ENCODE measurements around the gene GMEB2. TPM values are rescaled to one million over a fixed set of nuclear protein-coding genes. Genes with fewer than 3 reads are reported as not detected.

Gene GMEB2
- total RNA-seq, 6 donors from 2014 or later, result 10.1 to 12.9 (median 12.4) TPM

GRCh38 chr20:63657937-63658748, 31.2 kb upstream of the GMEB2 start, which contains the start of gene RTEL1:
RTEL1 (plus strand) TSS chr20:63658312; CDS start chr20:63659403, 1,091 bp downstream.
- Histone ChIP-seq H3K27ac (peak within 1 kb of the TSS; percentile 84 to 91 (median 90)), H3K36me3 (peaks cover 6 to 30% (median 23%) of the 10 kb centered on the region in 4 donors), H3K9me3 (no peaks in the 10 kb centered on the region), H3K4me3 (peak within 1 kb of the TSS; percentile 74 to 89 (median 82)), H3K4me1 (peaks cover 25 to 34% (median 32%) of the 10 kb centered on the region in 4 donors), H3K27me3 (no peaks in the 10 kb centered on the region)
- TF ChIP-seq EP300 (IDR thresholded peaks at IDR 0.05) (no peak), POLR2AphosphoS5 (IDR thresholded peaks at IDR 0.05) (peak; percentile 56 to 83), POLR2A (IDR thresholded peaks at IDR 0.05) (peak in 3 of 4 donors; percentile 22 to 61 (median 22)), CTCF (IDR thresholded peaks at IDR 0.05) (peak in 4 of 6 experiments; percentile 23 to 65 (median 40))
- DNase-seq (peak; percentile 94 to 98), ATAC-seq (ENCODE audit: low FRiP score in 2 of 2) (peak; percentile 95 to 98)
- WGBS, 2 donors, result 5 to 10% methylated on average over 24 to 60 of the region's 73 CpGs

- WGBS, 2 donors, result 40 to 60% methylated on average over 15 to 31 of the region's 31 CpGs
- H3K27ac ChIP-seq, result peak overlapping the region; percentile 84 to 91 (median 90)
- peaks cover 32 to 41% (median 38%) of the 10 kb centered on the region in 4 donors for H3K4me1 ChIP-seq
- TF ChIP-seq POLR2A (IDR thresholded peaks at IDR 0.05), result no peak
- TF ChIP-seq CTCF (IDR thresholded peaks at IDR 0.05), result no peak
- no peak for TF ChIP-seq EP300 (IDR thresholded peaks at IDR 0.05)
- TF ChIP-seq POLR2AphosphoS5 (IDR thresholded peaks at IDR 0.05), result no peak
- H3K36me3 ChIP-seq, result peaks cover 6 to 22% (median 15%) of the 10 kb centered on the region in 4 donors
- DNase-seq, result peak in 1 of 2 donors; percentile 83
- ATAC-seq (ENCODE audit: low FRiP score in 2 of 2), result no peak
- H3K27me3 ChIP-seq, result peaks cover 0 to 7% (median 3%) of the 10 kb centered on the region in 4 donors
- peak overlapping the region; percentile 2 to 89 (median 80) for H3K4me3 ChIP-seq
- H3K9me3 ChIP-seq, result no peaks in the 10 kb centered on the region
These were observed 30.5 kb upstream of the GMEB2 start for GRCh38 chr20:63657260-63657936.

- 86 to 88% methylated on average over 3 of the region's 3 CpGs for WGBS, 2 donors
- DNase-seq (no peak), ATAC-seq (ENCODE audit: low FRiP score in 2 of 2) (no peak)
- Histone ChIP-seq H3K27me3 (peaks cover 0 to 12% (median 6%) of the 10 kb centered on the region in 4 donors), H3K4me1 (peaks cover 41 to 51% (median 48%) of the 10 kb centered on the region in 4 donors), H3K9me3 (no peaks in the 10 kb centered on the region), H3K27ac (no peak overlapping the region), H3K4me3 (no peak overlapping the region), H3K36me3 (peaks cover 0 to 13% (median 6%) of the 10 kb centered on the region in 4 donors)
- TF ChIP-seq CTCF (IDR thresholded peaks at IDR 0.05) (no peak), POLR2AphosphoS5 (IDR thresholded peaks at IDR 0.05) (no peak), POLR2A (IDR thresholded peaks at IDR 0.05) (no peak), EP300 (IDR thresholded peaks at IDR 0.05) (no peak)
These were observed 29.6 kb upstream of the GMEB2 start for GRCh38 chr20:63656451-63656850.

- Histone ChIP-seq H3K9me3 (no peaks in the 10 kb centered on the region), H3K4me3 (no peak overlapping the region), H3K36me3 (peaks cover 0 to 2% (median 0%) of the 10 kb centered on the region in 4 donors), H3K4me1 (peaks cover 43 to 53% (median 49%) of the 10 kb centered on the region in 4 donors), H3K27me3 (peaks cover 0 to 12% (median 6%) of the 10 kb centered on the region in 4 donors), H3K27ac (no peak overlapping the region)
- no peak for DNase-seq
- WGBS, 2 donors, result 88 to 100% methylated on average over 1 to 4 of the region's 4 CpGs
- TF ChIP-seq POLR2A (IDR thresholded peaks at IDR 0.05) (no peak), POLR2AphosphoS5 (IDR thresholded peaks at IDR 0.05) (no peak), CTCF (IDR thresholded peaks at IDR 0.05) (no peak), EP300 (IDR thresholded peaks at IDR 0.05) (no peak)
- no peak for ATAC-seq (ENCODE audit: low FRiP score in 2 of 2)
These were observed 28.3 kb upstream of the GMEB2 start for GRCh38 chr20:63655249-63655648.
